Measurements from ENCODE around the gene IFIT3.
"Not testable (repeated sequence)": the region's sequence is repeated elsewhere in the genome, so short reads cannot be mapped to it uniquely, and the experiment has no call there.

IFIT3 gene

DNA sequence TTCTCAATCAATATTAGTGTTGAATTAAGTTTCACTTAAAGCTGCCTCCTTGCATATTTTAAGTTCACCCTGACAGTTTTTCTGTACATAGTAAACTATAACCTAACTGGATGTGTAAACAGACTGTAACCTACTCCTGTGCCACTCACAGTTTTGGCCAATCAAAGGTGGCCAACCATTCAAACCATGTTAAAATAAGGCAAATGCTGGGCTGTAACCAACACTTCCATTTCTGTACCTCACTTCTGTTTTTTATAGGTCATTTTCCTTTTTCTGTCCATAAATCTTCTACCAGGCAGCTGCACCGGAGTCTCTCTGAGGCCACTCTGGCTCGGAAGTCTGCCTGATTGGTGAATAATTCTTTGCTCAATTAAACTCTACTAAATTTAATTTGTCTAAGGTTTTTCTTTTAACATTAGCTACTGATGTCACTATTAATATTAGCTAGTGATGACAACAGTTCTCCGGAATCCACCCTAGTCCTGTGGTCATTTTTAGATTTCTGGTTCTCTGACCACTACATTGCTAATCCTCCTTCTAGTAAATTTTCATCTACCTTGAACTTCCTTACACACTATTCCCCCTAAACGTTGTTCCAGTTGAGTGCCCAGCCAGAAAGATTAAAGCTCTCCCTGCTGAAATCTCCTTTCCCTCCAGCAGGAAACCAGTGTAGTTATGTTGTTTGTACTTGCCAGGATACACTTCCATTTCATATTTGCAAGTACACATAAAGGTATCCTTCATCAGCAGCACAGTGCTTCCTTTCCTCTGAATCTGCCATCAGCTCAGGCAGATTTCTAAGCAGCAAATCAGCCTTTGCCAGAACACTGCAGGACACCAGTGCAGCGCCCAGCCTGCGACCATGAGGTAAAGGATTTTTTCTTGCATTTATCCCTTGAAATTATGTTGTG, 44.5 kb upstream of the IFIT3 start:
- Histone ChIP-seq H3K79me2 (ENCODE audit: insufficient read depth, low read length) (no peaks in the 10 kb centered on the region), H2AFZ (ENCODE audit: low read length) (no peak overlapping the region), H4K20me1 (ENCODE audit: insufficient read depth, low read length, poor library complexity, severe bottlenecking) (no peaks in the 10 kb centered on the region), H3K36me3 (ENCODE audit: insufficient read depth, low read length) (no peaks in the 10 kb centered on the region), H3K4me3 (ENCODE audit: low read length, poor library complexity, severe bottlenecking) (no peak overlapping the region), H3K9me2 (replicated peaks; ENCODE audit: low read depth, low read length) (no peaks in the 10 kb centered on the region), H3K9me3 (ENCODE audit: insufficient read depth, low read depth, low read length) (no peaks in the 10 kb centered on the region), H3F3A (ENCODE audit: low read depth) (no peaks in the 10 kb centered on the region), H3K9ac (ENCODE audit: low read depth, low read length, poor library complexity, severe bottlenecking) (no peak overlapping the region), H3K4me1 (ENCODE audit: insufficient read depth, low read length, poor library complexity, severe bottlenecking) (no peaks in the 10 kb centered on the region), H3K27me3 (ENCODE audit: insufficient read depth, low read length, poor library complexity, severe bottlenecking) (no peaks in the 10 kb centered on the region), H3K4me2 (ENCODE audit: low read depth, low read length, poor library complexity, severe bottlenecking) (no peak overlapping the region)
- TF ChIP-seq EZH2phosphoT487 (IDR thresholded peaks at IDR 0.05; ENCODE audit: borderline replicate concordance), result no peak
- TF ChIP-seq, protein P1, sequence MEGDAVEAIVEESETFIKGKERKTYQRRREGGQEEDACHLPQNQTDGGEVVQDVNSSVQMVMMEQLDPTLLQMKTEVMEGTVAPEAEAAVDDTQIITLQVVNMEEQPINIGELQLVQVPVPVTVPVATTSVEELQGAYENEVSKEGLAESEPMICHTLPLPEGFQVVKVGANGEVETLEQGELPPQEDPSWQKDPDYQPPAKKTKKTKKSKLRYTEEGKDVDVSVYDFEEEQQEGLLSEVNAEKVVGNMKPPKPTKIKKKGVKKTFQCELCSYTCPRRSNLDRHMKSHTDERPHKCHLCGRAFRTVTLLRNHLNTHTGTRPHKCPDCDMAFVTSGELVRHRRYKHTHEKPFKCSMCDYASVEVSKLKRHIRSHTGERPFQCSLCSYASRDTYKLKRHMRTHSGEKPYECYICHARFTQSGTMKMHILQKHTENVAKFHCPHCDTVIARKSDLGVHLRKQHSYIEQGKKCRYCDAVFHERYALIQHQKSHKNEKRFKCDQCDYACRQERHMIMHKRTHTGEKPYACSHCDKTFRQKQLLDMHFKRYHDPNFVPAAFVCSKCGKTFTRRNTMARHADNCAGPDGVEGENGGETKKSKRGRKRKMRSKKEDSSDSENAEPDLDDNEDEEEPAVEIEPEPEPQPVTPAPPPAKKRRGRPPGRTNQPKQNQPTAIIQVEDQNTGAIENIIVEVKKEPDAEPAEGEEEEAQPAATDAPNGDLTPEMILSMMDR (conservative IDR thresholded peaks at IDR 0.05; ENCODE audit: low read length), result no peak

DNA sequence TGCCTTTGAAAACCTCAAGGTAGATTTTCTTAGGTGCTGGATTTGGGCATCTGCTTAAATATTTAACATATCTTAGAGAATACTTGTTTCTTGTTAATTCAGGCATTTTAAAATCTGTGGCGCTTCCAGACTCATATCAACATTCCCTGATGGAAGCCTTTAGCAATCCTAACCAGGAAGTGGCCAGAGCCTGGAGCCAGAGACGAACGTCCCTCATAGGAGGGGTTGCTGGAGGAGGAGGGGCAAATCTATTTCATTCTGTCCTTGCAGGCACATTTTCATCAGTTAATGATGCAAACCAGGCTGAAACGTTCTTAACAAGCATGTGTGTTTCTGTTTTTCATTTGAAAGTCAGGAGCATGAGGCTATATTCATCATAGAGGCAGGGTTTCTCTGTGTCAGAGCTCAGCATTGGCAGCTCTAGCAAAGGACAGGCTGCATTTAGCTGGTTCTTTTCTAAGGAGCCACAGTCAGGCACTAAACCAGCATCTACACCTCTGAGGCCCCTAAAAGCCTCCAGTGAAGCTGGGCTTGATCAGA, 43.8 kb upstream of the IFIT3 start:
- Histone ChIP-seq H3K4me2 (ENCODE audit: low read depth, low read length, poor library complexity, severe bottlenecking) (no peak overlapping the region), H3K9ac (ENCODE audit: low read depth, low read length, poor library complexity, severe bottlenecking) (no peak overlapping the region), H3K9me3 (ENCODE audit: insufficient read depth, low read depth, low read length) (no peaks in the 10 kb centered on the region; the same call in 1 of the 2 replicates), H3K4me1 (ENCODE audit: insufficient read depth, low read length, poor library complexity, severe bottlenecking) (no peaks in the 10 kb centered on the region), H3K27me3 (ENCODE audit: insufficient read depth, low read length, poor library complexity, severe bottlenecking) (no peaks in the 10 kb centered on the region), H3K9me2 (replicated peaks; ENCODE audit: low read depth, low read length) (no peaks in the 10 kb centered on the region), H3F3A (ENCODE audit: low read depth) (no peaks in the 10 kb centered on the region), H4K20me1 (ENCODE audit: insufficient read depth, low read length, poor library complexity, severe bottlenecking) (no peaks in the 10 kb centered on the region), H3K79me2 (ENCODE audit: insufficient read depth, low read length) (no peaks in the 10 kb centered on the region), H3K36me3 (ENCODE audit: insufficient read depth, low read length) (no peaks in the 10 kb centered on the region), H2AFZ (ENCODE audit: low read length) (no peak overlapping the region), H3K4me3 (ENCODE audit: low read length, poor library complexity, severe bottlenecking) (no peak overlapping the region)
- TF ChIP-seq, protein P1 (conservative IDR thresholded peaks at IDR 0.05; ENCODE audit: low read length), result no peak
- TF ChIP-seq EZH2phosphoT487 (IDR thresholded peaks at IDR 0.05; ENCODE audit: borderline replicate concordance), result no peak

DNA sequence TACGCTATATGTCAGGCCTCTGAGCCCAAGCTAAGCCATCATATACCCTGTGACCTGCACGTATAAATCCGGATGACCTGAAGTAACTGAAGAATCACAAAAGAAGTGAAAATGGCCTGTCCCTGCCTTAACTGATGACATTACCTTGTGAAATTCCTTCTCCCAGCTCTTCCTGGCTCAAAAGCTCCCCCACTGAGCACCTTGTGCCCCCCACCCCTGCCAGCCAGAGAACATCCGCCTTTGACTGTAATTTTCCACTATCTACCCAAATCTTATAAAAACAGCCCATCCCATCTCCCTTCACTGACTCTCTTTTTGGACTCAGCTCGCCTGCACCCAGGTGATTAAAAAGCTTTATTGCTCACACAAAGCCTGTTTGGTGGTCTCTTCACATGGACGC, 43.1 kb upstream of the IFIT3 start:
- H3F3A ChIP-seq (ENCODE audit: low read depth); H3K9ac ChIP-seq (ENCODE audit: low read depth, low read length, poor library complexity, severe bottlenecking); H3K79me2 ChIP-seq (ENCODE audit: insufficient read depth, low read length); H3K4me2 ChIP-seq (ENCODE audit: low read depth, low read length, poor library complexity, severe bottlenecking); H3K27me3 ChIP-seq (ENCODE audit: insufficient read depth, low read length, poor library complexity, severe bottlenecking); H3K4me3 ChIP-seq (ENCODE audit: low read length, poor library complexity, severe bottlenecking); H3K9me2 ChIP-seq (replicated peaks; ENCODE audit: low read depth, low read length); H3K9me3 ChIP-seq (ENCODE audit: insufficient read depth, low read depth, low read length); H3K36me3 ChIP-seq (ENCODE audit: insufficient read depth, low read length); H4K20me1 ChIP-seq (ENCODE audit: insufficient read depth, low read length, poor library complexity, severe bottlenecking); H2AFZ ChIP-seq (ENCODE audit: low read length); H3K4me1 ChIP-seq (ENCODE audit: insufficient read depth, low read length, poor library complexity, severe bottlenecking): not testable (repeated sequence)

- not testable (repeated sequence) for H3K9me3 ChIP-seq (ENCODE audit: insufficient read depth, low read depth, low read length); H3K79me2 ChIP-seq (ENCODE audit: insufficient read depth, low read length); H3K4me1 ChIP-seq (ENCODE audit: insufficient read depth, low read length, poor library complexity, severe bottlenecking); H3K27me3 ChIP-seq (ENCODE audit: insufficient read depth, low read length, poor library complexity, severe bottlenecking); H3K9ac ChIP-seq (ENCODE audit: low read depth, low read length, poor library complexity, severe bottlenecking); H3K36me3 ChIP-seq (ENCODE audit: insufficient read depth, low read length); H3F3A ChIP-seq (ENCODE audit: low read depth); H3K4me3 ChIP-seq (ENCODE audit: low read length, poor library complexity, severe bottlenecking); H3K4me2 ChIP-seq (ENCODE audit: low read depth, low read length, poor library complexity, severe bottlenecking); H4K20me1 ChIP-seq (ENCODE audit: insufficient read depth, low read length, poor library complexity, severe bottlenecking); H2AFZ ChIP-seq (ENCODE audit: low read length); H3K9me2 ChIP-seq (replicated peaks; ENCODE audit: low read depth, low read length)
Measured at GRCh38 chr10:89285303-89285702, 42.5 kb upstream of the IFIT3 start.

All from Loucy (cell line).